HG03280 (cell line): Measurements from ENCODE around the gene ANAPC16.
"Not testable (repeated sequence)": the region's sequence is repeated elsewhere in the genome, so short reads cannot be mapped to it uniquely, and the experiment has no call there.

Experiments
- ATAC-seq: cut with Tn5 transposase; IDR thresholded peaks from one replicate; pipeline ENCODE4 v1.9.1; 2021; ENCODE audit warnings: mild to moderate bottlenecking, moderate library complexity; ENCODE audit not compliant: unreplicated experiment

ANAPC16 gene

GRCh38 chr10:72242675-72243074 lies 26.9 kb downstream of the ANAPC16 start:
- no peak for ATAC-seq

- no peak for ATAC-seq
Observed at GRCh38 chr10:72243822-72244437, 28.1 kb downstream of the ANAPC16 start.

GRCh38 chr10:72244573-72245038 lies 28.8 kb downstream of the ANAPC16 start:
- no peak for ATAC-seq

- no peak for ATAC-seq
Observed at GRCh38 chr10:72245949-72246525, 30.2 kb downstream of the ANAPC16 start.

GRCh38 chr10:72248468-72249151 lies 32.8 kb downstream of the ANAPC16 start:
- peak; percentile 79 for ATAC-seq

GRCh38 chr10:72249176-72249862 lies 33.5 kb downstream of the ANAPC16 start:
- ATAC-seq: not testable (repeated sequence)

- ATAC-seq: no peak
Observed at GRCh38 chr10:72250666-72251065, 34.9 kb downstream of the ANAPC16 start.

GRCh38 chr10:72251635-72252034 lies 35.8 kb downstream of the ANAPC16 start:
- ATAC-seq: no peak

GRCh38 chr10:72252972-72253371 lies 37.2 kb downstream of the ANAPC16 start:
- ATAC-seq: no peak

- ATAC-seq: no peak
Observed at GRCh38 chr10:72253578-72253977, 37.8 kb downstream of the ANAPC16 start.

- ATAC-seq: no peak
Observed at GRCh38 chr10:72254813-72255568, 39.2 kb downstream of the ANAPC16 start.

- no peak for ATAC-seq
Observed at GRCh38 chr10:72255977-72256729, 40.3 kb downstream of the ANAPC16 start.

GRCh38 chr10:72257051-72257892 lies 41.5 kb downstream of the ANAPC16 start:
- no peak for ATAC-seq

GRCh38 chr10:72258617-72259016 lies 42.8 kb downstream of the ANAPC16 start:
- ATAC-seq: no peak

GRCh38 chr10:72259491-72260238 lies 43.9 kb downstream of the ANAPC16 start:
- no peak for ATAC-seq

GRCh38 chr10:72260239-72260975 lies 44.6 kb downstream of the ANAPC16 start:
- ATAC-seq: peak; percentile 66

GRCh38 chr10:72260976-72261783 lies 45.4 kb downstream of the ANAPC16 start:
- peak; percentile 44 for ATAC-seq
